ENCODE measurements around the gene PSEN2. TPM values are rescaled to one million over a fixed set of nuclear protein-coding genes. Genes with fewer than 3 reads are reported as not detected.

The PSEN2 gene
- total and polyA plus RNA-seq, 2 donors (not counting 3 experiments of a cell fraction or from before 2014, with no cell fraction given), result 12.5 to 19.3 TPM

DNA sequence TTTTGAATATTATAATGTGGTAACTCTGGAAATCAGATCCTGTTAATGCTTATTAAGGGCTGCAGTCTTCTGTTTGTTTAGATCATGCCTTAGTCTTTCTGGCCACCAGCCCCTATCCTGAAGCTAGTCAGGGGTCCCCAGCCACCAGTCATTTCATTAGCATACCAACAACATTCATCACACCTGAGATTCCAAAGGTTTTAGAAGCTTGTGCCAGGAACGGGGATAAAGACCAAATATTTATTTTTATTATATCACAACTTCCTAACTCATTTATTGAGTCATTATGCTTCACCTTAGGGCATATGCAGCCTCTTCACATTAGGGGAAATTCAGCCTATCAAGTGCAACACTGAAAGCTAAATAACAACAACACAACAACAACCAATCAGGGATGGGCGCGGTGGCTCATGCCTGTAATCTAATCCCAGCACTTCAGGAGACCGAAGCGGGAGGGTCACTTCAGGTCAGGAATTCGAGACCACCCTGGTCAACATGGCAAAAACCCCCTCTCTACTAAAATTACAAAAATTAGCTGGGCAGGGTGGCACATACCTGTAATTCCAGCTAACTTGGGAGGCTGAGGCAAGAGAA, 2.9 kb upstream of the PSEN2 start:
- Histone ChIP-seq H2AFZ (ENCODE audit: low read depth, low read length) (no peak overlapping the region), H3K4me3 (replicated peaks in 1 of 3; ENCODE audit: insufficient read depth in 1 of 3, low read depth in 1 of 3, low read length in 3 of 3) (no peak overlapping the region), H3K27ac (ENCODE audit: insufficient read depth, low read depth, low read length) (no peak overlapping the region), H3K9me3 (replicated peaks; ENCODE audit: control insufficient read depth, insufficient read depth, low read length) (no peaks in the 10 kb centered on the region), H3K79me2 (ENCODE audit: control insufficient read depth, insufficient read depth, low read length) (no peaks in the 10 kb centered on the region), H4K20me1 (replicated peaks; ENCODE audit: control insufficient read depth, extremely low read depth, insufficient read depth, low read length) (no peaks in the 10 kb centered on the region), H3K27me3 (ENCODE audit: control insufficient read depth in 2 of 2, insufficient read depth in 2 of 2, low read length in 2 of 2) (no peaks in the 10 kb centered on the region), H3K4me2 (ENCODE audit: insufficient read depth, low read length) (no peak overlapping the region), H3K4me1 (ENCODE audit: control insufficient read depth, extremely low read depth, insufficient read depth, low read length) (peaks cover 15% of the 10 kb centered on the region), H3K36me3 (ENCODE audit: control insufficient read depth in 2 of 2, extremely low read depth in 1 of 2, insufficient read depth in 2 of 2, low read length in 2 of 2) (no peaks in the 10 kb centered on the region), H3K9me1 (replicated peaks; ENCODE audit: control insufficient read depth, extremely low read depth, insufficient read depth, low read length) (no peaks in the 10 kb centered on the region), H3K9ac (replicated peaks; ENCODE audit: extremely low read depth, insufficient read depth, low read length) (no peak overlapping the region)
- intact Hi-C loops (cut with micrococcal nuclease) (no loop called here), dilution Hi-C loops (cut with MboI; ENCODE audit: extremely low pct_ligation_motif_present, low sequenced_read_pairs) (no loop called here)
- TF ChIP-seq POLR2A (IDR thresholded peaks at IDR 0.05; ENCODE audit: low read depth, low read length) (no peak), POLR2AphosphoS5 (IDR thresholded peaks at IDR 0.05; ENCODE audit: insufficient read depth, low read depth, low read length) (no peak), GATA2 (IDR thresholded peaks at IDR 0.05; ENCODE audit: insufficient read depth, insufficient read length, low read depth, low read length) (no peak), EZH2 (IDR thresholded peaks at IDR 0.05; ENCODE audit: borderline replicate concordance, low read depth, low read length, severe bottlenecking) (no peak), JUN (IDR thresholded peaks at IDR 0.05; ENCODE audit: borderline replicate concordance, insufficient read depth, insufficient read length, low read depth) (no peak), MYC (IDR thresholded peaks at IDR 0.05; ENCODE audit: low read depth, low read length) (no peak), FOS (IDR thresholded peaks at IDR 0.05; ENCODE audit: borderline replicate concordance, insufficient read depth, low read length) (no peak)
- TF ChIP-seq, protein P1, sequence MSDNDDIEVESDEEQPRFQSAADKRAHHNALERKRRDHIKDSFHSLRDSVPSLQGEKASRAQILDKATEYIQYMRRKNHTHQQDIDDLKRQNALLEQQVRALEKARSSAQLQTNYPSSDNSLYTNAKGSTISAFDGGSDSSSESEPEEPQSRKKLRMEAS (IDR thresholded peaks at IDR 0.05; ENCODE audit: insufficient read depth, insufficient read length), result no peak
- TF ChIP-seq, protein P2, sequence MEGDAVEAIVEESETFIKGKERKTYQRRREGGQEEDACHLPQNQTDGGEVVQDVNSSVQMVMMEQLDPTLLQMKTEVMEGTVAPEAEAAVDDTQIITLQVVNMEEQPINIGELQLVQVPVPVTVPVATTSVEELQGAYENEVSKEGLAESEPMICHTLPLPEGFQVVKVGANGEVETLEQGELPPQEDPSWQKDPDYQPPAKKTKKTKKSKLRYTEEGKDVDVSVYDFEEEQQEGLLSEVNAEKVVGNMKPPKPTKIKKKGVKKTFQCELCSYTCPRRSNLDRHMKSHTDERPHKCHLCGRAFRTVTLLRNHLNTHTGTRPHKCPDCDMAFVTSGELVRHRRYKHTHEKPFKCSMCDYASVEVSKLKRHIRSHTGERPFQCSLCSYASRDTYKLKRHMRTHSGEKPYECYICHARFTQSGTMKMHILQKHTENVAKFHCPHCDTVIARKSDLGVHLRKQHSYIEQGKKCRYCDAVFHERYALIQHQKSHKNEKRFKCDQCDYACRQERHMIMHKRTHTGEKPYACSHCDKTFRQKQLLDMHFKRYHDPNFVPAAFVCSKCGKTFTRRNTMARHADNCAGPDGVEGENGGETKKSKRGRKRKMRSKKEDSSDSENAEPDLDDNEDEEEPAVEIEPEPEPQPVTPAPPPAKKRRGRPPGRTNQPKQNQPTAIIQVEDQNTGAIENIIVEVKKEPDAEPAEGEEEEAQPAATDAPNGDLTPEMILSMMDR (IDR thresholded peaks at IDR 0.05; ENCODE audit: extremely low read depth in 1 of 2, insufficient read depth in 1 of 2, low read depth in 1 of 2, low read length in 2 of 2), result no peak
- ChIA-PET CTCF (interaction anchor here (0.6 kb wide), 1 partner anchor 19 kb away, joined by 7 read pairs; no protein-coding TSS in a partner anchor), POLR2A (no interaction called here)
- no peak for FAIRE-seq
- no TSS peak for BruUV-seq (replicated peaks)
- no peak for DNase-seq (ENCODE audit: low read depth, low spot score)
